Measurements from ENCODE around the gene PXDN. TPM values are rescaled to one million over a fixed set of nuclear protein-coding genes. Genes with fewer than 3 reads are reported as not detected.
"Not testable (repeated sequence)": the region's sequence is repeated elsewhere in the genome, so short reads cannot be mapped to it uniquely, and the experiment has no call there.

PXDN gene
- total RNA-seq, 1 donor from 2014 or later, result 459 TPM

- TF ChIP-seq CTCF (IDR thresholded peaks at IDR 0.05), result no peak
- peaks cover 36% of the 10 kb centered on the region for H3K27me3 Mint-ChIP-seq (ENCODE audit: unreplicated experiment)
- DNase-seq (ENCODE audit: extremely low spot score, unreplicated experiment), result no peak
- no peak overlapping the region for H3K4me3 Mint-ChIP-seq (ENCODE audit: unreplicated experiment)
- H3K9me3 Mint-ChIP-seq (ENCODE audit: unreplicated experiment), result no peaks in the 10 kb centered on the region
- H3K36me3 Mint-ChIP-seq (ENCODE audit: unreplicated experiment), result no peaks in the 10 kb centered on the region
- no peak overlapping the region for H3K27ac Mint-ChIP-seq (ENCODE audit: unreplicated experiment)
- no peaks in the 10 kb centered on the region for H3K4me1 Mint-ChIP-seq (ENCODE audit: unreplicated experiment)
These were observed 36.4 kb upstream of the PXDN start for GRCh38 chr2:1780693-1781092.

GRCh38 chr2:1780054-1780453, 35.7 kb upstream of the PXDN start:
- H3K27ac Mint-ChIP-seq (ENCODE audit: unreplicated experiment); H3K9me3 Mint-ChIP-seq (ENCODE audit: unreplicated experiment); DNase-seq (ENCODE audit: extremely low spot score, unreplicated experiment); H3K36me3 Mint-ChIP-seq (ENCODE audit: unreplicated experiment); H3K4me3 Mint-ChIP-seq (ENCODE audit: unreplicated experiment); H3K4me1 Mint-ChIP-seq (ENCODE audit: unreplicated experiment): not testable (repeated sequence)
- peaks cover 36% of the 10 kb centered on the region for H3K27me3 Mint-ChIP-seq (ENCODE audit: unreplicated experiment)

- no peak for TF ChIP-seq CTCF (IDR thresholded peaks at IDR 0.05)
- H3K36me3 Mint-ChIP-seq (ENCODE audit: unreplicated experiment), result no peaks in the 10 kb centered on the region
- H3K27ac Mint-ChIP-seq (ENCODE audit: unreplicated experiment), result no peak overlapping the region
- H3K4me1 Mint-ChIP-seq (ENCODE audit: unreplicated experiment), result no peaks in the 10 kb centered on the region
- peaks cover 36% of the 10 kb centered on the region for H3K27me3 Mint-ChIP-seq (ENCODE audit: unreplicated experiment)
- H3K9me3 Mint-ChIP-seq (ENCODE audit: unreplicated experiment), result no peaks in the 10 kb centered on the region
- no peak for DNase-seq (ENCODE audit: extremely low spot score, unreplicated experiment)
- no peak overlapping the region for H3K4me3 Mint-ChIP-seq (ENCODE audit: unreplicated experiment)
These were observed 34.3 kb upstream of the PXDN start for GRCh38 chr2:1778566-1778965.

DNA sequence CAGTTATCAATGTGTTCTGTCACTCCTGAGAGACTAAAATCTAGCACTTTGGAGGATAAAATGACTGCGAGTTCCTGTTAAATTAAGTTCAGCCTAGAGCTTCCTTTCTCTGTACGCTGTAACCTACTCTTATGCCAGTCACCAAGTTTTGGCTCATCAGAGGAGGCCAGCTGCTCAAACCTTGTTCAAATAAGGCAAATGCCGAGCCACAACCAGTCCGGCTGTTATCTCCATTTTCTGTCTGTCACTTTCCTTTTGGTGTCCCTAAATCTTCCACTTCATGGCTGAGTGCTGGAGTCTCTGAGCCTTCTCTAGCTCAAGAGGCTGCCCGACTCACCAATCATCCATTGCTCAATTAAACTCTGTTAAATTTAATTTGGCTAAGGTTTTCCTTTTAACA, 33.5 kb upstream of the PXDN start:
- H3K27me3 Mint-ChIP-seq (ENCODE audit: unreplicated experiment), result peaks cover 36% of the 10 kb centered on the region
- no peak overlapping the region for H3K4me3 Mint-ChIP-seq (ENCODE audit: unreplicated experiment)
- H3K4me1 Mint-ChIP-seq (ENCODE audit: unreplicated experiment), result peaks cover 2% of the 10 kb centered on the region
- H3K36me3 Mint-ChIP-seq (ENCODE audit: unreplicated experiment), result no peaks in the 10 kb centered on the region
- TF ChIP-seq CTCF (IDR thresholded peaks at IDR 0.05), result no peak
- no peak for DNase-seq (ENCODE audit: extremely low spot score, unreplicated experiment)
- no peaks in the 10 kb centered on the region for H3K9me3 Mint-ChIP-seq (ENCODE audit: unreplicated experiment)
- H3K27ac Mint-ChIP-seq (ENCODE audit: unreplicated experiment), result no peak overlapping the region

DNA sequence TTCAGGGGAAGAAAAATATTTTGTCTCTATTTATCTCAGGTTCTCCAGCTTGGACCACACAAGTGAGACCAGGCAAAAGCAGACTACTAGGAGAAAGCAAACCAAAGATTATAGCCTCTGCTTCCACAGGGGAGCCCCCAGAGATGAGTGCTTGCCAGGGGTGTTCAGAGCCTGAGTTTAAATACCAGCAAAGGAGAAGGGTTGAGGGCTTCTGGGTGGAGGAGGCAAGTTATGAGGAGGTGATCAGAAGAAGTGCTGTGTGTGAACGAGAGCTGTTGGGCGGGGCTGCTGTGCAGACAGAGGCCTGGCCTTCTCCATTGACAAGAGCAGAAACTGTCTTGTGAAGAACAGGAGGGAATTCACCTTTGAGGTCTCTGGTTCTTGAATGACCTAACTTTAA, 32.8 kb upstream of the PXDN start:
- H3K27me3 Mint-ChIP-seq (ENCODE audit: unreplicated experiment), result peaks cover 30% of the 10 kb centered on the region
- H3K9me3 Mint-ChIP-seq (ENCODE audit: unreplicated experiment), result no peaks in the 10 kb centered on the region
- no peak overlapping the region for H3K27ac Mint-ChIP-seq (ENCODE audit: unreplicated experiment)
- no peaks in the 10 kb centered on the region for H3K36me3 Mint-ChIP-seq (ENCODE audit: unreplicated experiment)
- no peak overlapping the region for H3K4me3 Mint-ChIP-seq (ENCODE audit: unreplicated experiment)
- DNase-seq (ENCODE audit: extremely low spot score, unreplicated experiment), result no peak
- peaks cover 8% of the 10 kb centered on the region for H3K4me1 Mint-ChIP-seq (ENCODE audit: unreplicated experiment)
- no peak for TF ChIP-seq CTCF (IDR thresholded peaks at IDR 0.05)

DNA sequence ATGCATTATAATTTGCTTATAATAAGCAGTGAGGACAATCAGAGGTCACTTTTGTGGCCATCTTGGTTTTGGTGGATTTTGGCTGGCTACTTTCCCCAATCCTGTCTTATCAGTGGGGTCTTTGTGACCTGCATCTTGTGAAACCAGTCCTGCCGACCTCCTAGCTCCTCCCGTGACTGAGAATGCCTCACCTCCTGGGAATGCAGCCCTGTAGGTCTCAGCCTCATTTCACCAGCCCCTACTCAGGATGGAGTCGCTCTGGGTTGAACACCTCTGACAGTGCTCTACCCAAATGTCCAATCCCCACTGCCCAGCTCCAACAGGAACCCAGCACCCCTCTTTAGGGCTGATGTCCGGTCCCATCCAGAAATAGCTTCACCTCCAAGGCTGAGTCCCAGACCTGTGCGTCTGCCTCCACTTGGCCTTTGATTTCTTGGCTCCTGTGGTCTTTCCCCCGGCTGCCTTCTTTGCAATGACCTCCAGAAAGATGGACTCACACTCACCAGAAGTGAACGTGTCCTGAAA, 31.3 kb upstream of the PXDN start:
- H3K9me3 Mint-ChIP-seq (ENCODE audit: unreplicated experiment), result no peaks in the 10 kb centered on the region
- H3K4me3 Mint-ChIP-seq (ENCODE audit: unreplicated experiment), result no peak overlapping the region
- DNase-seq (ENCODE audit: extremely low spot score, unreplicated experiment), result no peak
- TF ChIP-seq CTCF (IDR thresholded peaks at IDR 0.05), result no peak
- H3K36me3 Mint-ChIP-seq (ENCODE audit: unreplicated experiment), result no peaks in the 10 kb centered on the region
- no peak overlapping the region for H3K27ac Mint-ChIP-seq (ENCODE audit: unreplicated experiment)
- H3K27me3 Mint-ChIP-seq (ENCODE audit: unreplicated experiment), result peaks cover 23% of the 10 kb centered on the region
- H3K4me1 Mint-ChIP-seq (ENCODE audit: unreplicated experiment), result peaks cover 8% of the 10 kb centered on the region

All from osteocyte (in vitro differentiated cells).